Mesenchymal stem cell (in vitro differentiated cells and primary cell): Measurements from ENCODE around the gene STX16. TPM values are rescaled to one million over a fixed set of nuclear protein-coding genes. Genes with fewer than 3 reads are reported as not detected.

ENCODE experiments used
- DNase-seq: peaks from one replicate; pipeline ENCODE4 v3.0.0-alpha.2; 2013
- H2AFZ ChIP-seq: one replicate; pipeline ENCODE4 v1.6.1; 2013; ENCODE audit warnings: low read depth, mild to moderate bottlenecking, control low read depth, inconsistent platforms, low read length, moderate library complexity
- H2AK5ac ChIP-seq: 2 replicates; pipeline ENCODE4 v1.6.1; 2013; ENCODE audit warnings: low read length, moderate library complexity, mild to moderate bottlenecking, inconsistent platforms; ENCODE audit not compliant: severe bottlenecking
- H2BK120ac ChIP-seq: one replicate; pipeline ENCODE4 v1.6.1; 2013; ENCODE audit warnings: low read depth, mild to moderate bottlenecking, inconsistent platforms, low read length, moderate library complexity
- H2BK12ac ChIP-seq, 2 experiments: one replicate each; pipeline ENCODE4 v1.6.1; 2013; ENCODE audit warnings: inconsistent platforms in 2 of 2, low read length in 2 of 2, mild to moderate bottlenecking in 2 of 2, moderate library complexity in 2 of 2, control low read depth in 1 of 2
- H2BK15ac ChIP-seq: one replicate; pipeline ENCODE4 v1.6.1; 2013; ENCODE audit warnings: mild to moderate bottlenecking, low read depth, inconsistent platforms; ENCODE audit not compliant: poor library complexity, severe bottlenecking
- H2BK5ac ChIP-seq: 2 replicates; pipeline ENCODE4 v1.6.1; 2013; ENCODE audit warnings: low read depth, mild to moderate bottlenecking, low read length, control low read depth, inconsistent platforms; ENCODE audit not compliant: poor library complexity, severe bottlenecking
- H3K14ac ChIP-seq, 2 experiments: one replicate each; pipeline ENCODE4 v1.6.1; 2013; ENCODE audit warnings: inconsistent platforms in 2 of 2, low read length in 2 of 2, control low read depth in 1 of 2, mild to moderate bottlenecking in 1 of 2, moderate library complexity in 1 of 2
- H3K18ac ChIP-seq, 2 experiments: one replicate each; pipeline ENCODE4 v1.6.1; 2013; ENCODE audit warnings: inconsistent platforms in 2 of 2, low read length in 2 of 2, control low read depth in 1 of 2, low read depth in 1 of 2, mild to moderate bottlenecking in 1 of 2
- H3K23ac ChIP-seq, 2 experiments: one replicate each; pipeline ENCODE4 v1.6.1; 2013; ENCODE audit warnings: inconsistent platforms in 2 of 2, low read length in 2 of 2, mild to moderate bottlenecking in 2 of 2, moderate library complexity in 2 of 2, control low read depth in 1 of 2
- H3K27ac ChIP-seq: 2 replicates; pipeline ENCODE4 v1.5.1; 2013; ENCODE audit warnings: mild to moderate bottlenecking, moderate library complexity, low read length, control low read depth, inconsistent platforms; ENCODE audit not compliant: poor library complexity, severe bottlenecking
- H3K27me3 ChIP-seq, 2 experiments: 2 replicates each; pipeline versions ENCODE4 v1.6.1 to v1.7.0; 2013; ENCODE audit warnings: low read length in 2 of 2, mild to moderate bottlenecking in 2 of 2, moderate library complexity in 2 of 2, control low read depth in 1 of 2, inconsistent platforms in 1 of 2; ENCODE audit not compliant: control insufficient read depth in 1 of 2, insufficient read depth in 1 of 2
- H3K36me3 ChIP-seq, 2 experiments: 2 replicates each; pipeline versions ENCODE4 v1.6.1 to v1.7.0; 2013; ENCODE audit warnings: low read length in 2 of 2, control low read depth in 1 of 2, inconsistent platforms in 1 of 2, low read depth in 1 of 2, mild to moderate bottlenecking in 1 of 2; ENCODE audit not compliant: insufficient read depth in 2 of 2, control insufficient read depth in 1 of 2
- H3K4ac ChIP-seq, 2 experiments: one replicate each; pipeline ENCODE4 v1.6.1; 2013; ENCODE audit warnings: inconsistent platforms in 2 of 2, low read length in 2 of 2, mild to moderate bottlenecking in 2 of 2, moderate library complexity in 2 of 2, control low read depth in 1 of 2, low read depth in 1 of 2
- H3K4me1 ChIP-seq: 2 replicates; pipeline ENCODE4 v1.6.1; 2013; ENCODE audit warnings: low read depth, low read length, control low read depth; ENCODE audit not compliant: control insufficient read depth, insufficient read depth
- H3K4me2 ChIP-seq: 2 replicates; pipeline ENCODE4 v1.6.1; 2013; ENCODE audit warnings: low read length, mild to moderate bottlenecking, inconsistent platforms; ENCODE audit not compliant: poor library complexity, severe bottlenecking
- H3K4me3 ChIP-seq, 2 experiments: 2 replicates each; pipeline versions ENCODE4 v1.5.1 to v1.7.0; 2013; ENCODE audit warnings: low read length in 2 of 2, mild to moderate bottlenecking in 2 of 2, control low read depth in 1 of 2, low read depth in 1 of 2; ENCODE audit not compliant: insufficient read depth in 1 of 2
- H3K79me1 ChIP-seq: replicated peaks from 2 replicates; pipeline ENCODE4 v1.6.1; 2013; ENCODE audit warnings: mild to moderate bottlenecking, control low read depth, low read length, inconsistent platforms; ENCODE audit not compliant: poor library complexity, severe bottlenecking
- H3K9ac ChIP-seq: 2 replicates; pipeline ENCODE4 v1.7.0; 2013; ENCODE audit warnings: mild to moderate bottlenecking, low read length, moderate library complexity
- H3K9me3 ChIP-seq: 2 replicates; pipeline ENCODE4 v1.7.0; 2013; ENCODE audit warnings: mild to moderate bottlenecking, low read length; ENCODE audit not compliant: control insufficient read depth
- H4K8ac ChIP-seq: one replicate; pipeline ENCODE4 v1.6.1; 2013; ENCODE audit warnings: inconsistent platforms, mild to moderate bottlenecking, low read length, moderate library complexity
- H4K91ac ChIP-seq: one replicate; pipeline ENCODE4 v1.6.1; 2013; ENCODE audit warnings: mild to moderate bottlenecking, low read length, inconsistent platforms
- WGBS: methylation state at CpG from one replicate; pipeline ENCODE4 v1.1.7; 2013; ENCODE audit warnings: mixed read lengths; 5-methylcytosine and 5-hydroxymethylcytosine counted together
- polyA plus RNA-seq, 2 experiments: library from polyadenylated mRNA; stranded (reverse); fragments of 200-250 nt; gene quantifications; one replicate each; pipeline ENCODE4 v1.2.3, GENCODE V29; 2013

The STX16 gene, protein sequence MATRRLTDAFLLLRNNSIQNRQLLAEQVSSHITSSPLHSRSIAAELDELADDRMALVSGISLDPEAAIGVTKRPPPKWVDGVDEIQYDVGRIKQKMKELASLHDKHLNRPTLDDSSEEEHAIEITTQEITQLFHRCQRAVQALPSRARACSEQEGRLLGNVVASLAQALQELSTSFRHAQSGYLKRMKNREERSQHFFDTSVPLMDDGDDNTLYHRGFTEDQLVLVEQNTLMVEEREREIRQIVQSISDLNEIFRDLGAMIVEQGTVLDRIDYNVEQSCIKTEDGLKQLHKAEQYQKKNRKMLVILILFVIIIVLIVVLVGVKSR
- 42.4 TPM for polyA plus RNA-seq (2013, experiment 1 of 2)
- 40.7 TPM for polyA plus RNA-seq (2013, experiment 2 of 2)

DNA sequence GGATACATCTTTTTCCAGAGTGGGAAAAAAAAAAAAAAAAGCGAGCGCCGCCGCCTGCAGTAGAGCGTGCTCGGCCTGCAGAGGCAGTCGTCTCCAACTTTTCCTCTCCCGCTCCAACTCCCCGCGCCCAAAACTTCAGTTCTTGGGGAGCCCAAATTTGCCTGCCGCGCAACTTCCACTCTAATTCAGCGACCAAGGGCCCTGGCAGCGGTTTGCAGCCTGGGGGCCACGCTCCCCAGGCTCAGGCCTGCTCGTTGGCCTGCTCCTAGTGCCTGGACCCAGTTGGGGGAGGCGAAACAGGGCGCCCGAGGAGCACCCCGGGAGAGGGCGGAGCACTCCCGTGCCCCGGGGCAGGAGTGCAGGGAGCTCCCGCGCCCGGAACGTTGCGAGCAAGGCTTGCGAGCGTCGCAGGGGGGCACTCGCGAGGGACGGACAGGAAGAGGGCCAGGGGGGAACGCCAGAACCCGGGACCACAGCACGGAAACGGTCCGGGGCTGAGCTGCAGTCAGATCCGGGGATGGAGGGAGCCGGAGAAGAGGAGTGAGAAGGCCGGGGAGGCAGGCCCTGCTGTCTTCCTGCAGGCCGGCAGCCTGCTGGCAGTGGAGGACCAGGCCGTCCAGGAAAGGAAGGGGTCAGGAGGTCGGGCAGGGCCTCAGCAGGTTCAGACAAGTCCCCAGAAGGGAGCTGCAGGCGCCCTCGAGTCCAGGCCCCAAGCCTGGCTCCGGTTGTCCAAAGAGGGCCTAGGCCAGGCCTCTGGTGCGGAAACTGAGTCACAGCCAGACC is at the start of gene STX16:
STX16 (plus strand) TSS at position 508 of the 783 bp plus-strand sequence. CDS start 724 bp downstream, outside the sequence.
- Histone ChIP-seq H3K23ac (no peak within 1 kb of the TSS), H3K18ac (peak within 1 kb of the TSS; percentile 85 to 94), H3K4me2 (peak within 1 kb of the TSS; percentile 92), H3K79me1 (peaks cover 2% of the 10 kb centered on the region), H4K8ac (peak within 1 kb of the TSS; percentile 97), H4K91ac (peak within 1 kb of the TSS; percentile 98), H3K9ac (peak within 1 kb of the TSS; percentile 99), H2AK5ac (peak within 1 kb of the TSS; percentile 15), H3K4me1 (peaks cover 8% of the 10 kb centered on the region), H3K36me3 (peaks cover 0 to 6% of the 10 kb centered on the region in 2 experiments), H3K9me3 (no peaks in the 10 kb centered on the region), H3K27ac (peak within 1 kb of the TSS; percentile 87), H2BK120ac (peak within 1 kb of the TSS; percentile 94), H2AFZ (peak within 1 kb of the TSS; percentile 83), H2BK12ac (peak within 1 kb of the TSS in 1 of 2 experiments; percentile 87), H2BK15ac (peak within 1 kb of the TSS; percentile 44), H3K14ac (peak within 1 kb of the TSS in 1 of 2 experiments; percentile 72), H3K4ac (peak within 1 kb of the TSS; percentile 73 to 85), H3K4me3 (peak within 1 kb of the TSS; percentile 81 to 99), H3K27me3 (no peaks in the 10 kb centered on the region), H2BK5ac (peak within 1 kb of the TSS; percentile 14)
- peak; percentile 94 for DNase-seq
- under 1% methylated on average over 49 of the region's 49 CpGs for WGBS

DNA sequence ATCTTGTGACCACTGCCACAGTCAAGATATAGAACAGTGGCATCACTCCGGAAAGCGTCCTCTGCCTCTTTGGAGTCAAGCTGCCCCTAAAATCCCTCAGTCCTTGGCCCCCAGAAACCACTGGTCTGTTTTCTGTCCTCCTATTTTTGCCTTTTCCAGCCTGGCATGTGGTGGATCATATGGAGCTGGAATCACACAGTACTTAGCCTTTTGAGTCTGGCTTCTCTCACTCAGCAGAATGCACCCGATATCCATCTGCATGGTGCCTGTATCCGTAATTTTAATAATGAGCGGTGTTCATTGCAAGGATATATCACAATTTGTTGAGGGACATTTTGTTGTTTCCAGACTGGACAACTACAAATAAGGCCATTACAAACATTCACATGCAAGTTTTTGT is 49.0 kb upstream of the STX16 start:
- H2AK5ac ChIP-seq, result no peak overlapping the region
- no peak overlapping the region for H2BK5ac ChIP-seq
- H3K9ac ChIP-seq, result no peak overlapping the region
- peaks cover 2% of the 10 kb centered on the region for H3K4me1 ChIP-seq
- H3K4ac ChIP-seq, result no peak overlapping the region
- H3K4me2 ChIP-seq, result no peak overlapping the region
- no peak overlapping the region for H2AFZ ChIP-seq
- no peaks in the 10 kb centered on the region for H3K9me3 ChIP-seq
- H3K36me3 ChIP-seq, result no peaks in the 10 kb centered on the region
- H2BK15ac ChIP-seq, result no peak overlapping the region
- WGBS, result 96% methylated on average over 5 of the region's 5 CpGs
- H4K91ac ChIP-seq, result no peak overlapping the region
- no peak overlapping the region for H3K4me3 ChIP-seq
- H2BK12ac ChIP-seq, result no peak overlapping the region
- no peak overlapping the region for H3K14ac ChIP-seq
- no peak overlapping the region for H2BK120ac ChIP-seq
- no peak overlapping the region for H3K23ac ChIP-seq
- peaks cover 4 to 12% of the 10 kb centered on the region in 2 experiments for H3K27me3 ChIP-seq
- no peak for DNase-seq
- no peaks in the 10 kb centered on the region for H3K79me1 ChIP-seq
- no peak overlapping the region for H3K18ac ChIP-seq
- H4K8ac ChIP-seq, result no peak overlapping the region
- H3K27ac ChIP-seq, result no peak overlapping the region

DNA sequence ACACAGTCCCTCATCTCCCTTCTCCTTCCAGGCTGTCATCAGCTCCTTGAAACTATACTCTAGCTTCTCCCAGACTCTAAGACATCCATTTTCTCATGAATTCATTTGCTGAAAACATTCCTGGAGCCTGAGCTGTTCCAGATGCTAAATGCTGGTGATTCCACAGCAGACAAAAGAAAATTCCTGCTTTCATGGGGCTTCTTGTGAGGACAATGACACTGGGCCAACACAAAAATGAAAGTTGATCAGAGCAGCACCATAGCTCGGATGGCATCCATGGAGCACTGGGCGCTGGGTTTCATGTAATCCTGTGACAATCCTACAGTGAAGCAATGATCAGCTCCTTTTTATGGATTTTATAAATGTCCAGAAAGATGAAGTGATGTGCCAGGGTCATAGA is 47.4 kb upstream of the STX16 start:
- H2AFZ ChIP-seq, result no peak overlapping the region
- WGBS, result 94% methylated on average over 2 of the region's 2 CpGs
- no peak overlapping the region for H3K4ac ChIP-seq
- H3K9me3 ChIP-seq, result no peaks in the 10 kb centered on the region
- no peak overlapping the region for H3K14ac ChIP-seq
- no peak overlapping the region for H3K9ac ChIP-seq
- DNase-seq, result no peak
- no peaks in the 10 kb centered on the region for H3K79me1 ChIP-seq
- no peak overlapping the region for H3K27ac ChIP-seq
- no peak overlapping the region for H2BK5ac ChIP-seq
- peaks cover 2% of the 10 kb centered on the region for H3K4me1 ChIP-seq
- no peak overlapping the region for H2BK12ac ChIP-seq
- H3K4me3 ChIP-seq, result no peak overlapping the region
- no peak overlapping the region for H2BK120ac ChIP-seq
- H2BK15ac ChIP-seq, result no peak overlapping the region
- no peaks in the 10 kb centered on the region for H3K36me3 ChIP-seq
- H4K8ac ChIP-seq, result no peak overlapping the region
- no peak overlapping the region for H3K23ac ChIP-seq
- H3K18ac ChIP-seq, result no peak overlapping the region
- H2AK5ac ChIP-seq, result no peak overlapping the region
- peaks cover 0 to 16% of the 10 kb centered on the region in 2 experiments for H3K27me3 ChIP-seq
- H4K91ac ChIP-seq, result no peak overlapping the region
- H3K4me2 ChIP-seq, result no peak overlapping the region
